HepG2 (cell line): Measurements from ENCODE around the gene CLIC1.

Source experiments
- BCL3 ChIP-seq: sonication (generic); formaldehyde crosslinking; IDR thresholded peaks from 2 replicates; pipeline ENCODE4 v1.5.1; 2020; ENCODE audit warnings: mild to moderate bottlenecking, missing genetic modification reagents, moderate library complexity
- SIN3B ChIP-seq: fragments of 150-350 bp; IDR thresholded peaks from 2 replicates; pipeline ENCODE4 v1.6.1; 2014; ENCODE audit warnings: low read length
- TARDBP ChIP-seq: sonication (generic); formaldehyde crosslinking; IDR thresholded peaks from 2 replicates; pipeline ENCODE4 v1.8.0; 2022; ENCODE audit warnings: mild to moderate bottlenecking, missing genetic modification reagents
- THAP9 ChIP-seq: sonication (generic); formaldehyde crosslinking; IDR thresholded peaks from 2 replicates; pipeline ENCODE4; 2020; ENCODE audit warnings: missing genetic modification reagents, mild to moderate bottlenecking, borderline replicate concordance
- USF2 ChIP-seq, 2 experiments: sonication (generic) in 1 of 2; formaldehyde crosslinking in 1 of 2; IDR thresholded peaks; 2 replicates each; pipeline versions ENCODE4 v1.5.1 to v1.6.1; 2011 to 2020; ENCODE audit warnings: borderline replicate concordance in 1 of 2, low read depth in 1 of 2, low read length in 1 of 2, mild to moderate bottlenecking in 1 of 2, missing genetic modification reagents in 1 of 2, moderate library complexity in 1 of 2
- ZNF12 ChIP-seq: sonication (generic); formaldehyde crosslinking; IDR thresholded peaks from 2 replicates; pipeline ENCODE4 v1.5.0; 2020; ENCODE audit warnings: missing genetic modification reagents

- peak; percentile 38; the same call in 1 of the 2 replicates for TF ChIP-seq SIN3B
- no peak; the same call in 1 of the 2 replicates for TF ChIP-seq ZNF12 (CRISPR knock-in tag)
- TF ChIP-seq THAP9 (CRISPR knock-in tag) = 0 out of 2 replicates have a peak, but pooled peaks have one; percentile 22
- 0 out of 2 replicates have a peak, but pooled peaks have one; percentile 58 for TF ChIP-seq TARDBP (CRISPR knock-in tag)
- no peak for TF ChIP-seq USF2 (IDR thresholded peaks at IDR 0.05; ENCODE audit: low read depth, low read length)
- TF ChIP-seq USF2 (CRISPR knock-in tag; IDR thresholded peaks at IDR 0.05; ENCODE audit: borderline replicate concordance) = no peak
- TF ChIP-seq BCL3 (CRISPR knock-in tag) = peak; percentile 76; the same call in 1 of the 2 replicates
These were observed at the start of gene CLIC1 for GRCh38 chr6:31736021-31736767.
